Caco-2 (cell line): Measurements from ENCODE around the gene IL1RAPL2. TPM values are rescaled to one million over a fixed set of nuclear protein-coding genes. Genes with fewer than 3 reads are reported as not detected.

ENCODE experiments used
- BruUV-seq: library from RNA; stranded (reverse); fragments of 400-500 nt; replicated peaks from 2 replicates; lab custom pipeline; 2021; lab: Mats Ljungman, UMichigan
- CTCF ChIA-PET: fragments of 300-600 bp; sonication (Branson Sonifier 250); formaldehyde crosslinking; loops from one replicate; lab custom pipeline; 2022; ENCODE audit warnings: antibody characterized with exemption; lab: Charles Lee
- POLR2A ChIA-PET: fragments of 300-600 bp; sonication (Branson Sonifier 250); formaldehyde crosslinking; loops from one replicate; lab custom pipeline; 2022; ENCODE audit warnings: antibody characterized with exemption; lab: Charles Lee
- DNase-seq, 2 experiments: peaks; one replicate each; pipeline versions ENCODE4 v3.0.0 to v3.0.0-alpha.2; 2020 to 2022
- H3K27me3 ChIP-seq: replicated peaks from 2 replicates; pipeline ENCODE4 v1.6.0; 2011; ENCODE audit warnings: low read length; ENCODE audit not compliant: control insufficient read depth, insufficient read depth
- H3K36me3 ChIP-seq: 2 replicates; pipeline ENCODE4 v1.5.1; 2011; ENCODE audit warnings: low read length; ENCODE audit not compliant: control insufficient read depth, insufficient read depth
- H3K4me1 ChIP-seq: fragments of 250-450 bp; sonication (Bioruptor Pico); 2 replicates; pipeline ENCODE4 v1.5.1; 2020; ENCODE audit warnings: mild to moderate bottlenecking
- H3K4me3 ChIP-seq: 2 replicates; pipeline ENCODE4 v1.5.1; 2011; ENCODE audit warnings: low read depth, mild to moderate bottlenecking, control low read depth, low read length
- H3K9me3 ChIP-seq: fragments of 250-450 bp; sonication (Bioruptor Pico); 2 replicates; pipeline ENCODE4 v1.5.1; 2020; ENCODE audit warnings: mild to moderate bottlenecking, moderate library complexity
- H3K27ac Mint-ChIP-seq: one replicate; pipeline ENCODE4 v1.8.0; 2022; ENCODE audit warnings: mixed read lengths; ENCODE audit not compliant: unreplicated experiment
- H3K27me3 Mint-ChIP-seq: one replicate; pipeline ENCODE4 v1.8.0; 2022; ENCODE audit warnings: mixed read lengths; ENCODE audit not compliant: insufficient read depth, unreplicated experiment
- H3K36me3 Mint-ChIP-seq: one replicate; pipeline ENCODE4 v1.8.0; 2022; ENCODE audit warnings: mild to moderate bottlenecking, mixed read lengths; ENCODE audit not compliant: insufficient read depth, unreplicated experiment
- H3K4me1 Mint-ChIP-seq: one replicate; pipeline ENCODE4 v1.8.0; 2022; ENCODE audit warnings: low read depth, mixed read lengths; ENCODE audit not compliant: unreplicated experiment
- H3K4me3 Mint-ChIP-seq: one replicate; pipeline ENCODE4 v1.8.0; 2022; ENCODE audit warnings: mild to moderate bottlenecking, moderate library complexity, mixed read lengths; ENCODE audit not compliant: unreplicated experiment
- H3K9me3 Mint-ChIP-seq: one replicate; pipeline ENCODE4 v1.8.0; 2022; ENCODE audit warnings: mixed read lengths; ENCODE audit not compliant: unreplicated experiment
- intact Hi-C: fragments of 100-400 bp; cut with micrococcal nuclease; formaldehyde crosslinking; loops from one replicate; pipeline ENCODE4 v1.10.0; 2022; ENCODE audit not compliant: unreplicated experiment
- total RNA-seq: library from RNA; stranded (reverse); gene quantifications from 2 replicates; pipeline ENCODE4 v1.2.3, GENCODE V29; 2022
- TF ChIP-seq, protein P1 (sequence below), 2 experiments: fragments of 200-600 bp in 1 of 2; IDR thresholded peaks; 1 replicate in 1 of 2; 2 replicates in 1 of 2; pipeline versions ENCODE4 v1.5.1 to v1.8.0; 2011 to 2022; ENCODE audit warnings: antibody characterized with exemption in 1 of 2, control low read depth in 1 of 2, inconsistent platforms in 1 of 2, low read depth in 1 of 2, low read length in 1 of 2, mild to moderate bottlenecking in 1 of 2, moderate library complexity in 1 of 2; ENCODE audit not compliant: insufficient read depth in 1 of 2, severe bottlenecking in 1 of 2, unreplicated experiment in 1 of 2

Gene IL1RAPL2
- total RNA-seq, 1 experiment from 2014 or later: not detected

DNA sequence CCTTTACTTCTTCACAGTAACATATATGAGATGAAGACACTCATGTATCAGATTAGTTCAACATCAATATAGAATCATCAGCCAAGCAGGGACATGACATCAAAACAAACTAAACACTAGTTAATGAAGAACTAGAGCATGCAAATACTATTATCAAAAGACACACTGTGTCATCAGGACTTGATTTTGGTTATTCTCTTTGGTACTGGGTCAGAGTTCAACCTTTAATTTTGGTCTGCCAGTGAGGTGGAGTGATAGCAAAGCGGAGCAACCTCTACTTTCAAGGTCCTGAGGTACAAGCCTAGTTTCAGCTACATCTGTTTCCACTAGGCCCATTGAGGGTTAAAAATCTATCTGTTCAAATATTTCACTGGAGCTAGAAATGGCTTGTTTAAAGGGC, 584.0 kb downstream of the IL1RAPL2 start:
- intact Hi-C loops: no loop called here
- H3K36me3 ChIP-seq: no peaks in the 10 kb centered on the region
- no peaks in the 10 kb centered on the region for H3K36me3 Mint-ChIP-seq
- H3K9me3 Mint-ChIP-seq: no peaks in the 10 kb centered on the region
- H3K4me3 Mint-ChIP-seq: no peak overlapping the region
- no peak overlapping the region for H3K27ac Mint-ChIP-seq
- H3K4me1 ChIP-seq: no peaks in the 10 kb centered on the region
- BruUV-seq: no TSS peak
- H3K27me3 ChIP-seq: no peaks in the 10 kb centered on the region
- TF ChIP-seq, protein P1, sequence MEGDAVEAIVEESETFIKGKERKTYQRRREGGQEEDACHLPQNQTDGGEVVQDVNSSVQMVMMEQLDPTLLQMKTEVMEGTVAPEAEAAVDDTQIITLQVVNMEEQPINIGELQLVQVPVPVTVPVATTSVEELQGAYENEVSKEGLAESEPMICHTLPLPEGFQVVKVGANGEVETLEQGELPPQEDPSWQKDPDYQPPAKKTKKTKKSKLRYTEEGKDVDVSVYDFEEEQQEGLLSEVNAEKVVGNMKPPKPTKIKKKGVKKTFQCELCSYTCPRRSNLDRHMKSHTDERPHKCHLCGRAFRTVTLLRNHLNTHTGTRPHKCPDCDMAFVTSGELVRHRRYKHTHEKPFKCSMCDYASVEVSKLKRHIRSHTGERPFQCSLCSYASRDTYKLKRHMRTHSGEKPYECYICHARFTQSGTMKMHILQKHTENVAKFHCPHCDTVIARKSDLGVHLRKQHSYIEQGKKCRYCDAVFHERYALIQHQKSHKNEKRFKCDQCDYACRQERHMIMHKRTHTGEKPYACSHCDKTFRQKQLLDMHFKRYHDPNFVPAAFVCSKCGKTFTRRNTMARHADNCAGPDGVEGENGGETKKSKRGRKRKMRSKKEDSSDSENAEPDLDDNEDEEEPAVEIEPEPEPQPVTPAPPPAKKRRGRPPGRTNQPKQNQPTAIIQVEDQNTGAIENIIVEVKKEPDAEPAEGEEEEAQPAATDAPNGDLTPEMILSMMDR (IDR thresholded peaks at IDR 0.05; ENCODE audit: insufficient read depth in 1 of 2, low read depth in 1 of 2, low read length in 1 of 2, severe bottlenecking in 1 of 2, unreplicated experiment in 1 of 2): no peak
- H3K27me3 Mint-ChIP-seq: no peaks in the 10 kb centered on the region
- no peaks in the 10 kb centered on the region for H3K4me1 Mint-ChIP-seq
- H3K9me3 ChIP-seq: no peaks in the 10 kb centered on the region
- H3K4me3 ChIP-seq: no peak overlapping the region
- POLR2A ChIA-PET: no interaction called here
- CTCF ChIA-PET: no interaction called here
- DNase-seq: no peak

DNA sequence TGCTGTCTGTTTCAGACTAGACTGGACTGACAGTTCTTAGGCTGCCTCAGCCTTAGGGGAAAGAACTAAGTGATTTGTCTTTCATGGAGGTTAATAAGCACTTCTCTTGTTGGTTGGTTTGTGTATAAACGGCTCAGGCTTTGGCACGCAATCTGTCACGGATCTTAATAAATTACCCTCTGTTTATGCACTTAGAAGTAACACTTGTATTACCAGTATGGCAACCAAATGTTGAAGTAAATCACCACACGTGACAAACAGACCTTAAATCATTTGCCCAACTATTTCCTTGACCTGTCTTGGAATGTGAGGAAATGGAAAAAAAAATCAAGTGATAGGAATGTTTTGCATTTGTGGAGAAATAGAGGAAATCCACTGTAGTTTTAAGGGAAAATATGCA, 584.6 kb downstream of the IL1RAPL2 start:
- H3K9me3 ChIP-seq: no peaks in the 10 kb centered on the region
- H3K27me3 ChIP-seq: no peaks in the 10 kb centered on the region
- DNase-seq: no peak
- H3K36me3 ChIP-seq: no peaks in the 10 kb centered on the region
- TF ChIP-seq, protein P1 (IDR thresholded peaks at IDR 0.05; ENCODE audit: insufficient read depth in 1 of 2, low read depth in 1 of 2, low read length in 1 of 2, severe bottlenecking in 1 of 2, unreplicated experiment in 1 of 2): no peak
- BruUV-seq: no TSS peak
- H3K36me3 Mint-ChIP-seq: no peaks in the 10 kb centered on the region
- intact Hi-C loops: no loop called here
- no peaks in the 10 kb centered on the region for H3K4me1 ChIP-seq
- ChIA-PET POLR2A (no interaction called here), CTCF (no interaction called here)
- H3K4me3 ChIP-seq: no peak overlapping the region
- H3K4me1 Mint-ChIP-seq: no peaks in the 10 kb centered on the region
- no peak overlapping the region for H3K4me3 Mint-ChIP-seq
- H3K27me3 Mint-ChIP-seq: no peaks in the 10 kb centered on the region
- H3K27ac Mint-ChIP-seq: no peak overlapping the region
- H3K9me3 Mint-ChIP-seq: no peaks in the 10 kb centered on the region

DNA sequence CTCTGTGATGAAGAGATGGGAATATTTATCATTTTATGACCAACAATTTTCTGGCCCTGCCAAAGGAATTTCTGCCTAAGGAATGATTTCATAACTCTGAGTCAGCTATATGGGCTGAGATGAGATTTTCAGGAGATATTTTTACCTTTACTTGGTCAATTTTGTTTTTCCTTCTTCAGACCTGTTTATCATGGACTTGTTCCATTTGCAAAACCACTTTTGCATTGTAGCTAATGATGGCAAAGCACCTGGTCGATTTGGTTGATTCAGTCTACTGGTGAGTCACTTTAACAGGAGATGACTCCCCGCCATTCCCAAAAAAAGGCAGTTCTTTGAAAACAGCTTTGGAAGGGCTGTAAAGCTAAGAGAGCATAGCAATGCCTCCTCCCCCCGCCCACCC, 601.2 kb downstream of the IL1RAPL2 start:
- intact Hi-C loops: no loop called here
- TF ChIP-seq, protein P1 (IDR thresholded peaks at IDR 0.05; ENCODE audit: insufficient read depth in 1 of 2, low read depth in 1 of 2, low read length in 1 of 2, severe bottlenecking in 1 of 2, unreplicated experiment in 1 of 2): no peak
- H3K27me3 ChIP-seq: no peaks in the 10 kb centered on the region
- ChIA-PET CTCF (no interaction called here), POLR2A (no interaction called here)
- no peak overlapping the region for H3K4me3 ChIP-seq
- H3K27ac Mint-ChIP-seq: no peak overlapping the region
- H3K4me1 ChIP-seq: no peaks in the 10 kb centered on the region
- no peak overlapping the region for H3K4me3 Mint-ChIP-seq
- H3K4me1 Mint-ChIP-seq: no peaks in the 10 kb centered on the region
- no peak for DNase-seq
- H3K27me3 Mint-ChIP-seq: peaks cover 2% of the 10 kb centered on the region
- H3K9me3 Mint-ChIP-seq: no peaks in the 10 kb centered on the region
- no peaks in the 10 kb centered on the region for H3K9me3 ChIP-seq
- no TSS peak for BruUV-seq
- H3K36me3 Mint-ChIP-seq: no peaks in the 10 kb centered on the region
- no peaks in the 10 kb centered on the region for H3K36me3 ChIP-seq
